GM21717 (cell line): ENCODE data around the gene MPZL2.

Experiments
- ATAC-seq: cut with Tn5 transposase; IDR thresholded peaks from one replicate; pipeline ENCODE4 v1.9.1; 2021; ENCODE audit warnings: mild to moderate bottlenecking, moderate library complexity; ENCODE audit not compliant: unreplicated experiment

The MPZL2 gene

GRCh38 chr11:118283756-118284350 is 19.8 kb upstream of the MPZL2 start:
- no peak for ATAC-seq

- no peak for ATAC-seq
These were observed 19.0 kb upstream of the MPZL2 start for GRCh38 chr11:118283037-118283636.

- no peak for ATAC-seq
These were observed 18.5 kb upstream of the MPZL2 start for GRCh38 chr11:118282606-118283005.

- ATAC-seq, result no peak
These were observed 17.2 kb upstream of the MPZL2 start for GRCh38 chr11:118281284-118281683.

GRCh38 chr11:118277312-118277711 is 13.2 kb upstream of the MPZL2 start:
- no peak for ATAC-seq

GRCh38 chr11:118276422-118276821 is 12.3 kb upstream of the MPZL2 start:
- ATAC-seq, result no peak

- no peak for ATAC-seq
These were observed 11.1 kb upstream of the MPZL2 start for GRCh38 chr11:118275176-118275575.

- no peak for ATAC-seq
These were observed 10.1 kb upstream of the MPZL2 start for GRCh38 chr11:118274186-118274585.

GRCh38 chr11:118272001-118272400 is 7.9 kb upstream of the MPZL2 start:
- ATAC-seq, result no peak

GRCh38 chr11:118267486-118267885 is 3.4 kb upstream of the MPZL2 start:
- ATAC-seq, result no peak

GRCh38 chr11:118265954-118266353 is 1.9 kb upstream of the MPZL2 start:
- no peak for ATAC-seq

- no peak for ATAC-seq
These were observed 720 bp upstream of the MPZL2 start for GRCh38 chr11:118264569-118265465.

GRCh38 chr11:118263112-118263511 is 985 bp downstream of the MPZL2 start:
- no peak for ATAC-seq

GRCh38 chr11:118260353-118260752 is 3.7 kb downstream of the MPZL2 start:
- ATAC-seq, result no peak

GRCh38 chr11:118259138-118259537 is 5.0 kb downstream of the MPZL2 start:
- ATAC-seq, result no peak

GRCh38 chr11:118258410-118258809 is 5.7 kb downstream of the MPZL2 start:
- ATAC-seq, result no peak

GRCh38 chr11:118252688-118253087 is 11.4 kb downstream of the MPZL2 start:
- no peak for ATAC-seq

GRCh38 chr11:118251858-118252652 is 12.0 kb downstream of the MPZL2 start, which contains the start of gene MPZL3:
TSS of gene MPZL3 (minus strand) at chr11:118252365. CDS start at chr11:118252294, 71 bp downstream.
- ATAC-seq, result no peak

GRCh38 chr11:118247041-118247440 is 17.1 kb downstream of the MPZL2 start:
- no peak for ATAC-seq

- ATAC-seq, result no peak
These were observed 18.0 kb downstream of the MPZL2 start for GRCh38 chr11:118245936-118246562.
